HEK293 (cell line): ENCODE results near the gene ZKSCAN8.

Experiments used
- CTCF ChIP-seq: fragments of 450-650 bp; formaldehyde crosslinking; IDR thresholded peaks from 2 replicates; pipeline ENCODE4 v1.5.1; 2016; ENCODE audit warnings: missing biosample characterization, missing genetic modification characterization
- ZNF19 ChIP-seq: fragments of 450-650 bp; formaldehyde crosslinking; IDR thresholded peaks from 2 replicates; pipeline ENCODE4; 2016; ENCODE audit warnings: missing biosample characterization, missing genetic modification characterization, low read depth
- ZNF274 ChIP-seq, 2 experiments: fragments of 200-500 bp in 1 of 2; fragments of 450-650 bp in 1 of 2; sonication (Bioruptor generic) in 1 of 2; formaldehyde crosslinking in 1 of 2; IDR thresholded peaks; 2 replicates each; pipeline versions ENCODE4 v1.5.1 to v1.6.1; 2014 to 2016; ENCODE audit warnings: borderline replicate concordance in 1 of 2, inconsistent platforms in 1 of 2, low read length in 1 of 2, missing biosample characterization in 1 of 2, missing genetic modification characterization in 1 of 2
- ZNF341 ChIP-seq: fragments of 450-650 bp; formaldehyde crosslinking; IDR thresholded peaks from 2 replicates; pipeline ENCODE4; 2016; ENCODE audit warnings: low read depth, missing biosample characterization, missing genetic modification characterization
- ZNF830 ChIP-seq: fragments of 450-650 bp; IDR thresholded peaks from 2 replicates; pipeline ENCODE4 v1.5.0; 2018; ENCODE audit warnings: missing biosample characterization, missing genetic modification characterization, low read depth, mild to moderate bottlenecking, moderate library complexity

- TF ChIP-seq ZNF341 (tag by site-specific recombination) = no peak
- no peak for TF ChIP-seq CTCF
- no peak for TF ChIP-seq ZNF830
- TF ChIP-seq ZNF19 (tag by site-specific recombination) = no peak
- TF ChIP-seq ZNF274 (IDR thresholded peaks at IDR 0.05; ENCODE audit: low read length) = no peak
- TF ChIP-seq ZNF274 (tag by site-specific recombination; IDR thresholded peaks at IDR 0.05; ENCODE audit: borderline replicate concordance) = no peak
Observed at GRCh38 chr6:28140616-28141015, 1.1 kb upstream of the ZKSCAN8 start.
